Calu3 (cell line): ENCODE results near the gene FNTB. TPM values are rescaled to one million over a fixed set of nuclear protein-coding genes. Genes with fewer than 3 reads are reported as not detected.

Source experiments
- BruUV-seq: library from RNA; stranded (reverse); fragments of 400-500 nt; replicated peaks from 2 replicates; lab custom pipeline; 2021; lab: Mats Ljungman, UMichigan
- CTCF ChIA-PET: fragments of 300-600 bp; sonication (Branson Sonifier 250); formaldehyde crosslinking; loops from one replicate; lab custom pipeline; 2022; ENCODE audit warnings: antibody characterized with exemption; lab: Charles Lee
- DNase-seq: peaks from one replicate; pipeline ENCODE4 v3.0.0; 2022
- H3K27ac Mint-ChIP-seq: one replicate; pipeline ENCODE4 v1.8.0; 2022; ENCODE audit warnings: mixed read lengths; ENCODE audit not compliant: unreplicated experiment
- H3K27me3 Mint-ChIP-seq: one replicate; pipeline ENCODE4 v1.8.0; 2022; ENCODE audit warnings: mixed read lengths; ENCODE audit not compliant: unreplicated experiment
- H3K36me3 Mint-ChIP-seq: one replicate; pipeline ENCODE4 v1.8.0; 2022; ENCODE audit warnings: mild to moderate bottlenecking, moderate library complexity, mixed read lengths; ENCODE audit not compliant: insufficient read depth, unreplicated experiment
- H3K4me1 Mint-ChIP-seq: one replicate; pipeline ENCODE4 v1.8.0; 2022; ENCODE audit warnings: mild to moderate bottlenecking, low read depth, mixed read lengths; ENCODE audit not compliant: unreplicated experiment
- H3K4me3 Mint-ChIP-seq: one replicate; pipeline ENCODE4 v1.8.0; 2022; ENCODE audit warnings: mild to moderate bottlenecking, low read depth, moderate library complexity, mixed read lengths; ENCODE audit not compliant: unreplicated experiment
- H3K9me3 Mint-ChIP-seq: one replicate; pipeline ENCODE4 v1.8.0; 2022; ENCODE audit warnings: low read depth, mixed read lengths; ENCODE audit not compliant: unreplicated experiment
- intact Hi-C: fragments of 100-400 bp; cut with micrococcal nuclease; formaldehyde crosslinking; loops from one replicate; pipeline ENCODE4 v1.10.0; 2022; ENCODE audit not compliant: unreplicated experiment
- total RNA-seq: library from RNA; stranded (reverse); gene quantifications from 2 replicates; pipeline ENCODE4 v1.2.3, GENCODE V29; 2022
- TF ChIP-seq, protein P1 (sequence below): fragments of 200-600 bp; IDR thresholded peaks from one replicate; pipeline ENCODE4 v1.8.0; 2022; ENCODE audit warnings: antibody characterized with exemption; ENCODE audit not compliant: unreplicated experiment

Gene FNTB
- total RNA-seq, 1 experiment from 2014 or later, result 15.0 TPM

GRCh38 chr14:64953661-64954060 is 33.0 kb upstream of the FNTB start:
- H3K27me3 Mint-ChIP-seq, result no peaks in the 10 kb centered on the region
- no TSS peak for BruUV-seq
- CTCF ChIA-PET, result no interaction called here
- DNase-seq, result no peak
- intact Hi-C loops, result no loop called here
- H3K36me3 Mint-ChIP-seq, result no peaks in the 10 kb centered on the region
- H3K27ac Mint-ChIP-seq, result no peak overlapping the region
- H3K9me3 Mint-ChIP-seq, result no peaks in the 10 kb centered on the region
- no peak overlapping the region for H3K4me3 Mint-ChIP-seq
- H3K4me1 Mint-ChIP-seq, result no peaks in the 10 kb centered on the region
- TF ChIP-seq, protein P1, sequence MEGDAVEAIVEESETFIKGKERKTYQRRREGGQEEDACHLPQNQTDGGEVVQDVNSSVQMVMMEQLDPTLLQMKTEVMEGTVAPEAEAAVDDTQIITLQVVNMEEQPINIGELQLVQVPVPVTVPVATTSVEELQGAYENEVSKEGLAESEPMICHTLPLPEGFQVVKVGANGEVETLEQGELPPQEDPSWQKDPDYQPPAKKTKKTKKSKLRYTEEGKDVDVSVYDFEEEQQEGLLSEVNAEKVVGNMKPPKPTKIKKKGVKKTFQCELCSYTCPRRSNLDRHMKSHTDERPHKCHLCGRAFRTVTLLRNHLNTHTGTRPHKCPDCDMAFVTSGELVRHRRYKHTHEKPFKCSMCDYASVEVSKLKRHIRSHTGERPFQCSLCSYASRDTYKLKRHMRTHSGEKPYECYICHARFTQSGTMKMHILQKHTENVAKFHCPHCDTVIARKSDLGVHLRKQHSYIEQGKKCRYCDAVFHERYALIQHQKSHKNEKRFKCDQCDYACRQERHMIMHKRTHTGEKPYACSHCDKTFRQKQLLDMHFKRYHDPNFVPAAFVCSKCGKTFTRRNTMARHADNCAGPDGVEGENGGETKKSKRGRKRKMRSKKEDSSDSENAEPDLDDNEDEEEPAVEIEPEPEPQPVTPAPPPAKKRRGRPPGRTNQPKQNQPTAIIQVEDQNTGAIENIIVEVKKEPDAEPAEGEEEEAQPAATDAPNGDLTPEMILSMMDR, result no peak

DNA sequence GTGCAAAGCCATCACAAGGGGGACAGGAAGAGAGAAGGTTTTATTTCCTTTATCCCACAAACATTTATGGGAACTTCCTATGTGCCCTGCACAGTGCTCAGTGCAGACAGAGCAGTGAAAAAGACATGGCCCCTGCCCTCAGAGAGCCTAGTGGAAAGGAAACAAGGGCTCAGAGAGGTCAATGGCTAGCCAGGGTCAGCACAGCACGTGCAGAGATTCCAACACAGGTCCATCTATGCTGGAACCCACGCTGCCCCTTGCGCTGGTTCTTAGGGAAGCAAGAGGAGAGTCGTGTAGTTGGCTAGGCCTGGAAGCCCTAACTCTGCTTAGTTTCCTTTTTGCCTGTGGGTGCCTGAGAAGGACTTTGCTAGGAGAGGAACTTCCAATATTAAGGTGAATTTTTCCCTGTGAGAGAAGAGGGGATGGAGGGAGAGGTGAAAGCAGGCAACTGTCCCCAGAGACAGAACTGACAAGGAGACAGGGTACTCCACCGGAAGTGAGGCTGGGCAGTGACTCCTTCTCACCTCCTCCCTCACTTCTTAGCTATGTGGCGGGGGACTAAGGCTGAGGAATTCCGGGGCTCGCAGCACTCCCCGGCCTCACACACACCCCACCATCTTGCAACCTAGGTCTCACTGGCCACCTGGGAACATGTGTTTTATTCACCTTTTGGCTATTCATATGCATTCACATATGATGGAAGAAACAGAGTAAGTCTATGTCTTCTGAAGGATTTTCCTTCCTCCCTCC is 32.0 kb upstream of the FNTB start:
- Mint-ChIP-seq H3K27ac (no peak overlapping the region), H3K27me3 (no peaks in the 10 kb centered on the region), H3K4me3 (no peak overlapping the region), H3K4me1 (no peaks in the 10 kb centered on the region), H3K9me3 (no peaks in the 10 kb centered on the region), H3K36me3 (no peaks in the 10 kb centered on the region)
- intact Hi-C loops, result no loop called here
- no TSS peak for BruUV-seq
- TF ChIP-seq, protein P1, result no peak
- DNase-seq, result no peak
- CTCF ChIA-PET, result no interaction called here

GRCh38 chr14:64955297-64955696 is 31.4 kb upstream of the FNTB start:
- no peak for DNase-seq
- no peaks in the 10 kb centered on the region for H3K36me3 Mint-ChIP-seq
- BruUV-seq, result no TSS peak
- CTCF ChIA-PET, result no interaction called here
- H3K4me1 Mint-ChIP-seq, result peaks cover 5% of the 10 kb centered on the region
- TF ChIP-seq, protein P1, result no peak
- no peaks in the 10 kb centered on the region for H3K9me3 Mint-ChIP-seq
- H3K27ac Mint-ChIP-seq, result no peak overlapping the region
- intact Hi-C loops, result no loop called here
- H3K27me3 Mint-ChIP-seq, result no peaks in the 10 kb centered on the region
- no peak overlapping the region for H3K4me3 Mint-ChIP-seq

DNA sequence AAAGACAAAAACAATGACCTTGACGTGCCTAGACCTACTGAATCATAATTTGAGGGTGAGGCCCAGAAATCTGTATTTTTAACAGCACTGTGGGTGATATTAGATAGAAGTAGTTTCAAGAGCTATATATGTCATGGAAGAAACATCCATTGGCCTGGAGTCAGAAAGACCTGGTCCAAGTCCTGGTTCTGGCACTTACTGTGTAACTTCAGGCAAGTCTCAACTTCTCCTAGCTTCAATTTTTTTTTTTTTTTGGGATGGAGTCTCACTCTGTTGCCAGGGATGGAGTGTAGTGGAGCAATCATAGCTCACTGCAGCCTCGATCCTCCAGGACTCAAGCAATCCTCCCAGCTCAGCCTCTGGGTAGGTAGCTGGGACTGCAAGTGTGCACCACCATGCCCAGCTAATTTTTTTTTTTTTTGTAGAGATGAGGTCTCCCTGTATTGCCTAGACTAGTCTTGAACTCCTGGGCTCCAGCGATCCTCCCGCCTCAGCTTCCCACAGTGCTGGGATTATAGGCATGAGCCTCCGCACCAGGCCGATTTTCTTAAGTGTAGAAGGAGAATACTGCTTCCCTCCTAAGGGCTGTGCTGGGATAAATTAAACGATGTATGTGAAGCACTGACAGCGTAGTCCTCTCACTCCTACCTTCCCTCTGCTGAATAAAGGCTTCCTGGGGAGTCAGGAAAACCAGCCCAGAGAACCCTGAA is 29.8 kb upstream of the FNTB start:
- H3K27ac Mint-ChIP-seq, result no peak overlapping the region
- TF ChIP-seq, protein P1, result no peak
- intact Hi-C loops, result no loop called here
- BruUV-seq, result no TSS peak
- H3K36me3 Mint-ChIP-seq, result no peaks in the 10 kb centered on the region
- no peaks in the 10 kb centered on the region for H3K9me3 Mint-ChIP-seq
- peaks cover 12% of the 10 kb centered on the region for H3K4me1 Mint-ChIP-seq
- H3K4me3 Mint-ChIP-seq, result no peak overlapping the region
- DNase-seq, result no peak
- CTCF ChIA-PET, result interaction anchor here (0.7 to 1.4 kb wide), 3 partner anchors 11 to 172 kb away, joined by 3 to 4 read pairs (median 3); no protein-coding TSS in a partner anchor
- H3K27me3 Mint-ChIP-seq, result no peaks in the 10 kb centered on the region
